Middle frontal gyrus (tissue), 1 donor: ENCODE results near the gene FBXO36.

Source experiments
- DNase-seq: peaks from one replicate; pipeline ENCODE4 v3.0.0-alpha.2; 2015; ENCODE audit warnings: low spot score; ENCODE audit errors: extremely low spot score

Gene FBXO36

DNA sequence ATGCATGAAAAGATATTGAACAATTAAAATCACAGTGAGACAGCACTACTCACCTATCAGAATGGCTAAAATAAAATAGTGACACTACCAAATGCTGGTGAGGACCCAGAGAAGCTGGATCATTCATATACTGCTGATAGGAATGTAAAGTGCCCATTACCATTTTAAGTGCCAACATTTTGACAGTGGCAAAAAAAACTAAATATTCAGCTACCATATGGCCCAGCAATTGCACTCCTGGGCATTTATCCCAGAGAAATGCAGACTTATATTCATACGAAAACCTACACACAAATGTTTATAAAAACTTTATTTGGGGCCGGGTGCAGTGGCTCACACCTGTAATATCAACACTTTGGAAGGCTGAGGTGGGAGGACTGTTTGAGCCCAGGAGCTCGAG lies 47.6 kb downstream of the FBXO36 start:
- DNase-seq, result no peak

DNA sequence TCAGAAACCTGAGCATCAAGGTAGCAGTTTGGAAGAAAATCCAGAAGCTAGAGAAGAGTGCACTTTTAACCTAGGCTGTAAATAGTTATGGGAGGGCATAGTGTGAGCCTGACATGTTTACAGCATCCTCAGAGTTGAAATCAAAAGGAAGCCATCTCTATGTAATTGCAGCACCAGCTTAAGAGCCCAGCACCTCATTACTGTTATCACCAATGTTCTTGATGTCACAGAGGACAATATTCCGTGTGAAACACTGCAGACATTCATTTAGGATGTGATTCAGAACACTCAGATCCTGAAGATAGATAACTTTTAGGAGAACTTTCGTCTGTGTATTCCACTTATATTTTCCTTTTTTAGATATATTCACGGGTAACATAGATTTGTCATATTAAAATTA lies 48.1 kb downstream of the FBXO36 start:
- no peak for DNase-seq

DNA sequence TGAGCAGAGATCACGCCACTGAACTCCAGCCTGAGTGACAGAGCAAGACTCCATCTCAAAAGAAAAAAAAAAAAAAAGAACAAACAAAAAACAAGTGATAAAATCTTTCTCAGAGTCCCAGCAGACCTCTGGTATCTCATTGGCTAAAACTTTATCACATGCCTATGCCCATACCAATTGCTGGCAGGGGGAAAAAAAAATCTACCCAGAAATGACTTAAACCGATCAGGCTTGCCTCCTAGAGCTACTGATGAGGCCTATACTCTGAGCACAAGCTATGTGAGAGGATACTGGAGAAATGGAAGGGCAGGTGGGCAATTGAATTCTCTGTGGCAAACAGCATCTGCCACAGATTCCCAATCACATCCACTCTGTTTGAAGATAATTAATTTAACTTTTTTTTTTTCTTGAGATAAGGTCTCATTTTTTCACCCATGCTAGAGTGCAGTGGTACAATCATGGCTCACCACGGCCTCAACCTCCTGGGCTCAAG lies 49.0 kb downstream of the FBXO36 start:
- no peak for DNase-seq

DNA sequence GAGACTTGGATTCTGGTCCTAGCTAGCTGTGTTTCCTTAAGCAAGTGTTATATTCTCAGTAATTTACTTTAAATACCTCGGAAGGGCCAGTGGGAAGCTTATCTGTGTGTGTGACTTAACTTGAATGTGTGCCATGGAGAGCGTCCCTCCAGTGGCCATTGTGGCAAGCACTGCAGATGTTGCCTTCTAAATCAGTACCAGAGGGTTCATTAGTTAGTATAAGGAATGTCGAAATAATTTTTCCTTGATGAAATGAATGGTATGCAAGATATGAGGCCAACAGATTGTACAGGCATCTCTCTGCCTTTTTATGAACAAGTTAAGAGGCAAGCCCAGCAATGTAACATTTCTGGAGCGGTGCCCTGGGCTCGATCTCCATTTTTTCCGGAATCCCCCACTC lies 52.0 kb downstream of the FBXO36 start:
- no peak for DNase-seq

DNA sequence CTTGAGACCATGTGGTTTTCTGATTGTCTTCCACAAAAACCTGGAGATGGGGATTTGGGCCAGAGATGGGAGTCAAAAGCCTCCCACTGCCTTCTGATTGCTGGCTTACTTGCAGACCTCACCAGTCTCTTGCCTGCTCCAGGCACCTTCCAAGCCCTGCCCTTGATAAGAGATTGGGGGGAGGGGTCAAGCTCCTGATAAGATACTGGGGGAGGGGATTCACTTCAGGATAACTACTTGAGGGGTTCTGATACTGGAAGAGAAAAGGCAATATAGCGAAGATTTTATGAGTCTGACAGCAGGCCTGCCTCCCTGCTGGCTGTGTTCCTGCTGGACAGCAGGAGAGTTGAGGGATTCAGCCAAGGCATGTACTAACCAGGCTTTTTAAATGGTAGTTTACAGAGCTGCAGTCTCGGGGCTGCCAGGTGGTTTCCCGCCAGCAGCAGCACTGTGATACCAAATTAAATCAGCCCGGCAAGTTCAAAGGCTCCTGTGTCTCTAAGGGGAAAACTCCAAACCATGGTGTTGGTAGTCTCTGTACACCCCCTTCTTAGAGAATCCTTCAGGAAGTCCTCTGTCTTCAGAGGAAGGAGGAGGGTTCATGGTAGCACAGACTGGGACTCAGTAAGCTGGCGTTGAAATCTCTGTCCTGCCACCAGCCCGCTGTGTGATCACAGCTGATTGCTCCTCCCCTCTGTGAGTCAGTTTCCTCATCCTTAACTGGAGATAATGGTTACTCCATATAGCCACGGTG lies 58.3 kb downstream of the FBXO36 start:
- peak; percentile 13 for DNase-seq

DNA sequence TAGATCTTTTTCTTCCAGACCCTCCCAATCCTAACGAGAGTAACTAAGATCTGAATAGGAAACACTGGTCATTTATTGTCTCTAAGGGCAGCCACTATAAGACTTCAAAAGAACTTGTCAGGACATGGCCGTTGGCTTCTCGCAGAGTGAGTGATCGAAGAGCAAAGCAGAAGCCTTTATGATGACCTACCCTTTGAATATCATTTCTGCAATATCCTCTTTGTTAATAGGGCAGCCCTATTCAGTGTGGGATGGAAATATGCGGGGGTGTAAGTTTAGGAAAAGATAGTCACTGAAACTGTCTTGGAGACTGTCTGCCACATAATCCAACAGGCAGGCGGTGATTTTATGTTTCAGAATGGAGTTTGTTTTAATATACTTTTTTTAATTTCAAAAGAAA lies 70.9 kb downstream of the FBXO36 start:
- DNase-seq, result no peak

DNA sequence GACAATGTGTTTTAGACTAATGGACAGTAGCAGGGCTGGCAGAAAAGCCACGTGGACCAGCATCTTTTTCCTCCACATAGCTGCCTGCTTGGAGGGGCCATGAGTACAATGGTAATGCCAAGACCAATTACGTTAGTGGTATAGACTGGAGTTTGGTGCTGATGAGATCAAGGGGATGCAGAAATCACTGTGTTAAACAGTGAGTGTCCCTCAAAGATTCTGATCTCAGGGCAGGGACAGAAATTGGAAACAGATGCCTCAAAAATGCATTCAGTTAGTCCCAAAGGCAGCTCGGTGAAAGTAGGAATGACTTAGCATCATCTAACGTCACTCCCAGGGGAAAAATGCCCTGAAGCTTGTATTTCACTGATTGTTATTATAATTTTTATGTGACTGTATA lies 74.0 kb downstream of the FBXO36 start:
- no peak for DNase-seq

DNA sequence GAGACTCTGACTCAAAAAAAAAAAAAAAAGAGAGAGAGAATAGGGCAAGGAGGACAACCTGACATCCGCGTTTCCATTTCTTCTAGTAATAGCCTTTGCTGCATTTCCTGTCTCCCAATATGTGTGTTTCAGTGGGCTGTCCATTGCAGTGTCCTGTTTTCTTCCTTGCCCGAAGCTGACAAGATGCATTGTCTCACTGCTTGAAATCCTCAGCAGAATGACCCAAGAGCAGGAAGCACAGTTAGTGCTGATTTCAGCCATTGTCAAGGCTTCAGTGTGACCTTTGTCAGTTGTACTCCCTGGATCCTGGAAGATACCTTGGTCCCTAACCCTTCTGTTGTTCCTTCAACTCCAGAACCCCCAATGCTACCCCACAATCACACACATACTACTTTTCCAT lies 75.3 kb downstream of the FBXO36 start:
- DNase-seq, result no peak

DNA sequence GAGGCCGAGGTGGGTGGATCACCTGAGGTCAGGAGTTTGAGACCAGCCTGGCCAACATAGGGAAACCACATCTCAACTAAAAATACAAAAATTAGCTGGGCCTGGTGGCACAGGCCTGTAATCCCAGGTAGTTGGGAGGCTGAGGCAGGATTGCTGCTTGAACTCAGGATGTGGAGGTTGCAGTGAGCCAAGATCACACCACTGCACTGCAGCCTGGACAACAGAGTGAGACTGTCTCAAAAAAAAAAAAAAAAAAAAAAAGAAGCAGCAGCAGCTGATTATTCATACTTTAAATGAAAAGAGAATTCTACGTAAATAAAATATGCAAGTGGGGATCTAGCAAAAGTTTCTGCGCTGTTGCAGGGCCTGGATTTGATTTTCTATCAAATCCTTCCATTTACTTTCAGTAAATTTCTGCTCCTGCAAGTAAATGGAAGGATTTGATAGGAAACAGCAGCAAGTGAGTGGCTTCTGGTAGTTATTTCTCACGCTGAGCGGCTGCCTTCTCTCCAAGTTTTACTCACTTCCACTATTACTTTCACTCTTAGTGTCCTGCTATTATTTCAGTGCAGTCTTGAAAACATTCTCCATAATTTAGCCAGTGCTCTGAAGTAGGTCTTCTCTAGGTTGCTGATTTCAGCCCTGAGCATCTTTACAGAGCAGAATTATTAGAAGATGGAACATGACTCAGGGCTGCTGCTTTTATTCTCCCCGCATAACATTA lies 78.0 kb downstream of the FBXO36 start:
- no peak for DNase-seq

DNA sequence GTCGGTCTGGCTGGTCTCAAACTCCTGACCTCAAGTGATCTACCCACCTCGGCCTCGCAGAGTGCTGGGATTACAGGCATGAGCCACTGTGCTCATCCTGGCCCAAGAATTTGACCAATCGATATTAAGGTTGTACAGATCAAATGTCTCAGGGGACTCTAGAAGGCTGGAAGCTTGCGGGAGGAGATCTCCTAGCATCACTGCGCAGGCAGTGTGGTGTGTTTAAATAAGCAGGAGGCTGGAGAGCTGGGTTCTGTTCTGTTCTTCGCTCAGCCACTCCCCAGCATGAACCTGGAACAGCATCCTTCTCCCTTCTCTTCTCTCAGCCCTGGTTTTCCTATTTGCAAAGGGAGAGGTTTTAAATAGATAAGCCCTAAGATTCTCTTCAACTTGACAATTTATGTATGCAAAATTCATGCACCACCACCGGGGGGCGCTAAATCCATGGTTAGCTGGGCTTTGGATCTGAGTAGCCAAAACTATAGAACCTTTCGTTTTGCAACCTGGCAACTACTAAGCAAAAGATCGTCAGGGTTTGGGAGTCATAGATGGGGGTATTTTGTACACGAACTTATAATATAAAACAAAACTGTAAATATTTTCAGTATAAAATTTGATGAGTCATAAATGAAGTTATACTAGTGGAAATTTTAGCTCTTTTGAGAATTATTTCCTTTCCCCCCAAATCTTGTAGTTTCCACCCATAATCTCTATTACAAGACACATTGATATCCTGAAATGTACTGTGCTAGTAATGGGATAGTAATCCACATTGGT lies 85.8 kb downstream of the FBXO36 start:
- peak; percentile 56 for DNase-seq

DNA sequence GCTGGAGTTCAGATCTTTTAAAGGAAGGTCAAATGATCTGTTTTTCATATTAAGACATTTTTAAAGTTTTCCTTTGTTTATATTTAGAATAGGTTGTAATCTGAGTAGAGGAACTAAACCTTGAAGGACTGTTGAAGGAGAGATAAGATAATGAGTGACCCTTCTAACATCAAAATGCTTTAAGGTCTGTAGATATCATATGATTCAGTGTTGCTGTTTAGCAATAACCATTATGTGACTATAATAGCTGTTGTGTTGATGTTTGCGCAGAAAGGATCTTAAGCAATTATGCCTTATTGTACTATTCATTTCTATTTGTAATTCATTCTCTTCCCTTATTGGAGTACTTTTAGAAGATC lies 86.4 kb downstream of the FBXO36 start:
- no peak for DNase-seq

DNA sequence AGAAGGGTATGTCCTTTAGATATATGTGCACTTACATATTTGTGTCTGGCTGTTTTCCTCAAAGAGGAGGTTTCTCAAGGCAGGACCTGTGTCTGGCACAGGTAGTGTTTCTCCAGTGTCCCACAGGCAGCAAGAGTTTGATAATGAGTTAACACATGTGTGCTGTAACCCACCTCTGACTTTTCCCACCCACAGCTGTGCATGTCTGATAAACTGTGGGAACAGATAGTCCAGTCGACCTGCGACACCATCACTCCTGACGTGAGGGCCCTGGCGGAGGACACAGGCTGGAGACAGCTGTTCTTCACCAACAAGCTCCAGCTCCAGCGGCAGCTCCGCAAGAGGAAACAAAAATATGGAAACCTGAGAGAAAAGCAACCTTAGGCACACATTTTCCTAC lies 88.2 kb downstream of the FBXO36 start:
- no peak for DNase-seq

DNA sequence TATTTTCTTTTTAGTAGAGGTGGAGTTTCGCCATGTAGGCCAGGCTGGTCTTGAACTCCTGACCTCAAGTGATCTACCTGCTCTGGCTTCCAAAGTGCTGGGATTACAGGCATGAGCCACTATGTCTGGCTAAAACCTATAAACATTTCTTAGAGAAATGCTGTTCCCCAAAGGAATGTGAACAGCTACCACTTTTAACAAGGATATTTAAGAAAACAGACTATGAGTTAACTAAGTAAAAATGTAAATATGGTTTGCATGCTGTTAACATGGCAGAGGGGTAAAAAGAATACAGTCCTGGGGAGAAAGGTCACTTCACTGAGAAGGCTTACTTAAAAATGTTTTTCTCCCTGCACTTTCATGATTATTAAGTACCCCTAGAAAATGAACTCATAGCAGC lies 89.3 kb downstream of the FBXO36 start:
- no peak for DNase-seq

DNA sequence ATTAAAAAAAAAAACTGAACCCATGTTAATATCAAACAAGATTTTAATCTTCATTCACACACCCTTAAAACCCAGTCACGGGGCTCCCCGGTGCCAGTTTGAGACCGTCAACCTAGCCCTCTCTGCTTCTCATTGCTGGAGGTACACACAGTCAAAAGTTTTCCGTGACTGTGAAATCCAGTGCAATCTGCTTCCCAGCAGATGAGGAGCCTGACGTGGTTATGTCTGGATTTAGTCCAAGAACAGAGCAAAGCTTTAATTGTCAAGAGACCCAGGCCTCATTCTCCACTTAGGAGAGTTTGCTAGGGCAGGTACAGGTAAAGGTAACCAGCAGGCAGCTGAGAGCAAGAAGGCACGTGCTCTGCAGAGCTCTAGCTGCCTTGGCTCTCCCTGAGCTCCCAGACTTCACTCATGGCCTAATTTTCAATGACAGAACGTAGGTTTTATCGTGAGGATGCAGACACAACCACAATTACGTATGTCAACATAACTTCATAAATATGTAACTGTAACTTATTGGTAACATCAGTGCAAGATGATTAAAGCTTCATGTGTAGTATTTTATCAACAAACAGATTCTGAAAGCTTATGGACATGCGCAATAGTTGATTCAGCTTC lies 90.1 kb downstream of the FBXO36 start:
- no peak for DNase-seq

DNA sequence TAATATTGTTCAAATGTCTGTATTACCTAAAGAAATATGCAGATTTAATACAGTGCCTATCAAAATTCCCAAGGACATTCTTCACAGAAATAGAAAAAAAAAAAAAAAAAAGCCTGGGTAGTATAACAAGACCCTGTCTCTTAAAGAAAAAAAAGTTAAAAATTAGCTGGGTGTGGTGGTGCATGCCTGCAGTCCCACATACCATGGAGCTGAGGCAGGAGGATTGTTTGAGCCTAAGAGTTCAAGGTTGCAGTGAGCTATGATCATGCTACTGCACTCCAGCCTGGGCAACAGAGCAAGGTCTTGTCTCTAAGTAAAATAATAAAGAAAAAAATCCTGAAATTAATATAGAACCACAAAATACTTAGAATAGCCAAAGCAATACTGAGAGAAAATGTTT lies 94.5 kb downstream of the FBXO36 start:
- DNase-seq, result no peak

DNA sequence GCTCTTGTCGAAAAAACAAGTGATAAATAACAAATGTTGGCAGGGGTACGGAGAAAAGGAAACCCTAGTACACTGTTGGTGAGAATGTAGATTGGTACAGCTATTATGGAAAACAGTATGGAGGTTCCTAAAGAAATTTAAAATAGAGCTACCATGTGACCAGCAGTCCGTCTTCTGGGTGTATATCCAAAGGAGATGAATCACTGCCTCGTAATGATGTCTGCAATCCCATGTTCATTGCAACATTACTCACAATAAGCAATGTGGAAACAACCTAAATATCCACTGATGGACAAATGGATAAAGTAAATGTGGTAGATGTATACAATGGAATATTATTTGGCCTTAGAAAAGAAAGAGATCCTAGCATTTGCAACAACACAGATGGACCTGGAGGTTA lies 95.8 kb downstream of the FBXO36 start:
- DNase-seq, result no peak

DNA sequence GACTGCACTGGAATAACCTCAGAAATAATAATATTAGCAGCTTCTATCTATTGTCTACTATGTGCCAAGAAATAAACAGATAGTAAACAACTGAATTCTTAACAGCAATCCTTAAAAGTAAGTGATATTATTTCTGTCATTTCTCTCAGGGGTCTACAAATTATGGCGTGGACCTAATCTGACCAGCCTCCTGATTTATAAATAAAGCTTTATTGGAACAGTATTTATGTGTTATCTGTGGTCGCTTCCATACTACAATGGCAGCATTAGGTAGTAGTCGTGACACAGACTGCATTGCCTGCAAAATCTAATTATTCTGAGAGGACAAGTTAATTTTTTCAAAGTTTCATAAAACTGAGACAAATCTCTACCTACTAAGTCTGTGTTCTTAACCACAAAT lies 97.4 kb downstream of the FBXO36 start:
- DNase-seq, result no peak

DNA sequence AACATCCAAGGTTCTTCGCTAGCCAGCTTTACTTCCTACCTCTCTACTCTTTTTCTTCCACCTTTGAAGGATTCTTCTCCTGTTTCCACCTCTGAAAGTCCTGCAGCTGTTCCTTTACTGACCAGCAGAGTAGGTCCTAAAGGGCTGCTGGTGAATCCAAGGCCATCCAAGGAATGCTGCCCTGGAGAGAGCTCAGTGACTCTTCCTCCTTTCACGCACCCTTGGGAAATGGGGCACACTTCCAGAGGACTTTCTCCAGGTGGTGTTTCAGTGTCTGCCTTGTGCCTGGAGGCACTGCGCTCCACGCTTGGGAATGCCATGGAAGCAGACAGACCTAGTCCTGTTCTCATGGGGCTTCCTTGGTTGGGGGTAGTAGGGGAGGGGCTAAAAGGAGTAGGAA lies 101.0 kb downstream of the FBXO36 start:
- DNase-seq, result no peak

DNA sequence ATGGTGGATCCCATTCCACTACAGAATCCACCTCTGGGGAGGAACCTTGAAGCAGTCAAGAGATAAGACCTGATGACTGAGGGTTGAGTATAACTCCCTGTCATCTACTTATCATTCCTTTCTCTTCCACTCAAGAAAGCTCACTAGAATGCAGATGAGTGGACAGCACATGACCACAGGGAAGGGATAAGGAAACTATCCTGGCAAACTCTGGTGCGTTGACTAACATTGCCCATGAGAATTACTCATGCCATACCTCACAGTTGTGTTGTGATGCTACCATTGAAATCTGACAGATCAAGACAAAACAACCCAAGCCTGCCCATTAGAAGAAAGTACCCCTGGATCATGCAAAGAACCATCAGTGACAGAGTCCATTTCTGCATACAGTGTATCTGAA lies 119.9 kb downstream of the FBXO36 start:
- no peak for DNase-seq

DNA sequence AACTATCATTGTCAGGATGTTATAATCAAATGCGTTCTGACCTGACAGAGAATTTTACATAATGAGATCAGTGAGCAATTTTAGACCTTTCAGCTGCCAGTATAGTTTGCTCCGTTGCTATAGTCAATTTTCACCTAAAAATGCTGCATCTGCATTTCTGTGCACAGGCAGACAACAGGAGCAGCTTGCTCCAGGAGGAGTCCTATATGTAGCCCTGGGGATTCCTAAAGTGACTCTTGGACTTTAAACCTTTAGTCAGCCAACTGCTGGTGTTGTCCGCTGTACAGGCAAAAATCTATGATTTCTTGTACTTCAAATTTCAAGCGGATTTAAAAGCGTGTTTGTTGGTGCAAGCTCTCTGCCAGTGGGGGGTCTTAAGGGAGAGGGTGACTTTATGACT lies 120.7 kb downstream of the FBXO36 start:
- no peak for DNase-seq

DNA sequence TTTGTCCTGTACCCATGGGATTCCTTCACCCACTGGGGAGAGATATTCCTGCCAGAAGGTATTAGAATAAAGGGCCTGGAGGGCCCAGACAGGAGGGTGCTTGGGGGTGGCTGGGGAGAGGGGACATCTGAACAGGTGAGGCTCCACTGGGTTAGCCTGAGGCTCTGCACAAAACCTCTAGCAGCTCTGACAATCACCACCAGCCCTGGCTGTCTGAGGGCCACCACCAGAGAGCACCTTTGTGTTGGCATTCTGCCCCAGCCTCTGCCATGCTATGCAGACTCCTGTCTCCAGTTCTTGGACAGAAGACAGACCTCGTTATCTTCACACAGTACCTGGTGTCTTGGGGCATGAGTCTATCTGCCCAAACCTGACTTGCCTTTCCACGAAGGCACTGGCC lies 121.2 kb downstream of the FBXO36 start:
- no peak for DNase-seq

DNA sequence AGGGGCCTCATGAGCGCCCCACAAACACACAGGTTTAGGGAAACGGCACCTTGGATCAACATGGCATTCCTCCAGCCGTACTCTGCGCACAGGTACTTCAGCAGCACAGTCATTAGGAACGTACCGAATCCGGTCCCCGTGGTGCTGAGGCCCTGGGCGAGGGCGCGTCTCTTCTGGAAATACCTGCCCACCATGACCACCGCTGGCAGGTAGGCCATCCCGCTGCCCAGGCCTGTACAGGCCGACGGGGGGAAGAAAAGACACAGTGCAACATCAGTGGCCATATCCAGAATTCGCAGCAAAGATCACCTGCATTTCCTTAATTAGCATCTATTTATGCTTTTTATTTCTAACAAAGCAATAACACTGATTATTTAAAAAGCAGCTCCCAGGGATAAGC lies 124.2 kb downstream of the FBXO36 start:
- DNase-seq, result no peak
